Measurements from ENCODE around the gene SLC25A51.

SLC25A51 gene

DNA sequence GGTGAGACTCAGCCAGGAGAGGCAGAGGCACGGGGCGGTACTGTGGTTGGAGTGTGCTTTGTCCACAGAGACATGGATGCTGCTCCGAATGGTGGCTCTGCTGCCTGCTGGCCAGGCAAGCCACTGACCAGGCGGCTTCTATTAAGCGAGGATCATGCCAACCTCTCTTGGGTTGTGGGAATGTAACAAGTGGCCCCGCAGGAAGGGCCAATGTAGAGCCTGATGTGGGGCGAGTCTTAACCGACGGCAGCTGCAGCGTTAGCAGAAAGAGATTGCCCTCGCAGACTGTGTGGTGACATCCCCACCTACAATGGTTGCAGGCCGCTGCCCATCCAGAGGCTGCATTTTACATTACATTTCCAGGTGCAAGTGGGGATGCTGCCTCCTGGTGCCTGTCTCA lies 46.6 kb upstream of the SLC25A51 start (continued):
- no peak for TF ChIP-seq ZFP69B (tag by site-specific recombination; IDR thresholded peaks at IDR 0.05)

DNA sequence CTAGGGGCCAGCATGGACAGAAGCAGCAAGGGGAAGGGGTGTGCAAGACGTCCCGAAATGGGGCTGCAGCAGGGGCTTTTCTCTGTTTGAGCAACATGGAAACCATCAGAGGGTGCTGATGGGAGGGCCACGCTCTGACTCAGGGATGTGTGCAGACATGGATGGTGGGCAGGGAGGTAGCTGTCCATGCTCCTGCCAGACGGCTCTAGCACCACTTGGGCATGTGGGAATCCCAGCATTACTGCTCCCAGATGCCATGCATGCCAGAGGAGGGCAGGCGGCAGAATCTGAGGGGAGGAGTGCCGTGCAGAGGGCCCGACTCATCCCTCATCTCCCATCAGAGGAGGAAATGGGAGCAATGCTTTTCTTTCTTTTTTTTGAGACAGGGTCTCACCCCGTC lies 45.6 kb upstream of the SLC25A51 start:
- H3K4me1 ChIP-seq (ENCODE audit: control insufficient read depth, insufficient read depth, low read length), result no peaks in the 10 kb centered on the region
- H3K9me3 ChIP-seq (ENCODE audit: control insufficient read depth, insufficient read depth, low read depth, low read length), result no peaks in the 10 kb centered on the region
- H3K4me3 ChIP-seq (ENCODE audit: low read depth, low read length), result no peak overlapping the region
- no peak for TF ChIP-seq REPIN1 (tag by site-specific recombination; IDR thresholded peaks at IDR 0.05; ENCODE audit: low read depth)
- TF ChIP-seq SP2 (tag by site-specific recombination; IDR thresholded peaks at IDR 0.05), result no peak
- TF ChIP-seq MZF1 (tag by site-specific recombination; IDR thresholded peaks at IDR 0.05; ENCODE audit: borderline replicate concordance), result no peak
- TF ChIP-seq HOXA7 (CRISPR knock-in tag; IDR thresholded peaks at IDR 0.05; ENCODE audit: borderline replicate concordance), result no peak
- no peak for TF ChIP-seq ZNF513 (tag by site-specific recombination; IDR thresholded peaks at IDR 0.05)
- no peak for TF ChIP-seq ZNF529 (tag by site-specific recombination; IDR thresholded peaks at IDR 0.05; ENCODE audit: insufficient replicate concordance)
- TF ChIP-seq ZNF266 (tag by site-specific recombination; IDR thresholded peaks at IDR 0.05; ENCODE audit: low read depth), result no peak
- TF ChIP-seq GLIS2 (tag by site-specific recombination; IDR thresholded peaks at IDR 0.05), result no peak
- TF ChIP-seq, protein P1, sequence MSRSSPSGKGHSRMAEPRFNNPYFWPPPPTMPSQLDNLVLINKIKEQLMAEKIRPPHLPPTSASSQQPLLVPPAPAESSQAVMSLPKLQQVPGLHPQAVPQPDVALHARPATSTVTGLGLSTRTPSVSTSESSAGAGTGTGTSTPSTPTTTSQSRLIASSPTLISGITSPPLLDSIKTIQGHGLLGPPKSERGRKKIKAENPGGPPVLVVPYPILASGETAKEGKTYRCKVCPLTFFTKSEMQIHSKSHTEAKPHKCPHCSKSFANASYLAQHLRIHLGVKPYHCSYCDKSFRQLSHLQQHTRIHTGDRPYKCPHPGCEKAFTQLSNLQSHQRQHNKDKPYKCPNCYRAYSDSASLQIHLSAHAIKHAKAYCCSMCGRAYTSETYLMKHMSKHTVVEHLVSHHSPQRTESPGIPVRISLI (tag by site-specific recombination; IDR thresholded peaks at IDR 0.05), result no peak
- no peak for TF ChIP-seq ZNF311 (tag by site-specific recombination; IDR thresholded peaks at IDR 0.05; ENCODE audit: borderline replicate concordance)
- no peak for TF ChIP-seq ZNF549 (tag by site-specific recombination; IDR thresholded peaks at IDR 0.05)
- no peak for TF ChIP-seq ZNF596 (tag by site-specific recombination; IDR thresholded peaks at IDR 0.05)
- no peak for TF ChIP-seq ZNF791 (tag by site-specific recombination; IDR thresholded peaks at IDR 0.05)
- TF ChIP-seq ZNF521 (tag by site-specific recombination; IDR thresholded peaks at IDR 0.05), result no peak
- TF ChIP-seq, protein P2, sequence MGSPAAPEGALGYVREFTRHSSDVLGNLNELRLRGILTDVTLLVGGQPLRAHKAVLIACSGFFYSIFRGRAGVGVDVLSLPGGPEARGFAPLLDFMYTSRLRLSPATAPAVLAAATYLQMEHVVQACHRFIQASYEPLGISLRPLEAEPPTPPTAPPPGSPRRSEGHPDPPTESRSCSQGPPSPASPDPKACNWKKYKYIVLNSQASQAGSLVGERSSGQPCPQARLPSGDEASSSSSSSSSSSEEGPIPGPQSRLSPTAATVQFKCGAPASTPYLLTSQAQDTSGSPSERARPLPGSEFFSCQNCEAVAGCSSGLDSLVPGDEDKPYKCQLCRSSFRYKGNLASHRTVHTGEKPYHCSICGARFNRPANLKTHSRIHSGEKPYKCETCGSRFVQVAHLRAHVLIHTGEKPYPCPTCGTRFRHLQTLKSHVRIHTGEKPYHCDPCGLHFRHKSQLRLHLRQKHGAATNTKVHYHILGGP (tag by site-specific recombination; IDR thresholded peaks at IDR 0.05), result no peak
- TF ChIP-seq ZNF518A (tag by site-specific recombination; conservative IDR thresholded peaks at IDR 0.05; ENCODE audit: low read depth), result no peak
- TF ChIP-seq ZNF701 (tag by site-specific recombination; IDR thresholded peaks at IDR 0.05), result no peak
- TF ChIP-seq, protein P3, sequence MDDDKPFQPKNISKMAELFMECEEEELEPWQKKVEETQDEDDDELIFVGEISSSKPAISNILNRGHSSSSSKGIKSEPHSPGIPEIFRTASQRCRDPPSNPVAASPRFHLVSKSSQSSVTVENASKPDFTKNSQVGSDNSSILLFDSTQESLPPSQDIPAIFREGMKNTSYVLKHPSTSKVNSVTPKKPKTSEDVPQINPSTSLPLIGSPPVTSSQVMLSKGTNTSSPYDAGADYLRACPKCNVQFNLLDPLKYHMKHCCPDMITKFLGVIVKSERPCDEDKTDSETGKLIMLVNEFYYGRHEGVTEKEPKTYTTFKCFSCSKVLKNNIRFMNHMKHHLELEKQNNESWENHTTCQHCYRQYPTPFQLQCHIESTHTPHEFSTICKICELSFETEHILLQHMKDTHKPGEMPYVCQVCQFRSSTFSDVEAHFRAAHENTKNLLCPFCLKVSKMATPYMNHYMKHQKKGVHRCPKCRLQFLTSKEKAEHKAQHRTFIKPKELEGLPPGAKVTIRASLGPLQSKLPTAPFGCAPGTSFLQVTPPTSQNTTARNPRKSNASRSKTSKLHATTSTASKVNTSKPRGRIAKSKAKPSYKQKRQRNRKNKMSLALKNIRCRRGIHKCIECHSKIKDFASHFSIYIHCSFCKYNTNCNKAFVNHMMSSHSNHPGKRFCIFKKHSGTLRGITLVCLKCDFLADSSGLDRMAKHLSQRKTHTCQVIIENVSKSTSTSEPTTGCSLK (tag by site-specific recombination; IDR thresholded peaks at IDR 0.05), result no peak
- no peak for TF ChIP-seq ZNF555 (tag by site-specific recombination; conservative IDR thresholded peaks at IDR 0.05)
- no peak for TF ChIP-seq ZEB2 (tag by site-specific recombination; IDR thresholded peaks at IDR 0.05)
- no peak overlapping the region for H3K27ac ChIP-seq (ENCODE audit: extremely low read depth, low read depth, low read length)
- POLR2A ChIA-PET, result interaction anchor here (0.7 kb wide), 1 partner anchor 114 kb away, joined by 7 read pairs; no protein-coding TSS in a partner anchor
- H3K36me3 ChIP-seq (ENCODE audit: control insufficient read depth in 2 of 2, insufficient read depth in 1 of 2, low read length in 2 of 2), result peaks cover 0 to 95% of the 10 kb centered on the region in 2 experiments; a peak in 2 of 3 replicates
- CTCF ChIA-PET, result no interaction called here
